CD4-positive, alpha-beta T cell treated with Interleukin-1 beta for 1 hour (primary cell): ENCODE data around the gene MAP2K5.

Source experiments
- DNase-seq, 2 donors: peaks; one replicate each; pipeline ENCODE4 v3.0.0-alpha.2; 2020 to 2022

The MAP2K5 gene

GRCh38 chr15:67521783-67522568 lies 20.5 kb upstream of the MAP2K5 start:
- DNase-seq = peak in 1 of 2 donors; percentile 25

DNA sequence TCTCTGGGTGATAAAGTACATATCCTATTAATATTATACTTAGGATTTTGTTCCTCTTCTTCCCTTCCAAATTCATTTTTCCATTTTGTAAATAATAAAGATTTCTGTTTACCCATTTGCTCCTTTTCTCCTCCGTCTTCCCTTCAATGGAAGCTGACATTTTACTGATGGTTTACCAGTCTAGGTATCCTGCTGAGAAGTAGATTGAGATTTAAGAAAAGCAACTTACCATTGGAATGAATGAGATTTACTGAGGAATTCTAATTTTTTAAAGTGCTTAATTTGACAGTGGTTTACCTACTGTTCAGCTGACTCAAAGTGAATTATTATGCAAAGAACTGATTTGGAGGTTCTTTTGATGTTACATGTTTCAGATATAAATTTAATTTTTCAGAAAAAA lies 19.2 kb upstream of the MAP2K5 start:
- no peak for DNase-seq

DNA sequence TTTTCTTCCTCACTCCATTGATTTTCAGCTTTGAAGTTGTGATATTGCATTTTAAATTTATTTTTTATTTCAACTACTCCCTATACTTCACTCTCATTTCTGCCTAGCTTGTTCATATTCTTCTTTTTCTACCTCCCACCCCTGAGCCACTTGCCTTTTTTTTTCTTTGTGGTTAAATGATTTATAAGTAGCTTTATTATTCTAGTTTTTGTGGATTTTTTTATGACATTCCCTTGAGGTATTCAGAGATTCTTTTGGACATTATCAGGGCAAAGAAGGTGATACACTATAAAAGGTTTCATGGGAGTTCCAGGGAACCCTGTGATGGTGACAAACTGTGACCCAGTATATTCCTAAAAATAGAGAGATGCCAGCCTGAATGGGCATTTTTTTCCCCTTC lies 18.3 kb upstream of the MAP2K5 start:
- no peak for DNase-seq

- DNase-seq = no peak
These were observed 14.0 kb upstream of the MAP2K5 start for GRCh38 chr15:67528513-67528912.

GRCh38 chr15:67531379-67531914 lies 11.1 kb upstream of the MAP2K5 start:
- no peak for DNase-seq

- no peak for DNase-seq
These were observed 8.6 kb upstream of the MAP2K5 start for GRCh38 chr15:67533873-67534272.

- no peak for DNase-seq
These were observed 8.1 kb upstream of the MAP2K5 start for GRCh38 chr15:67534360-67534759.

DNA sequence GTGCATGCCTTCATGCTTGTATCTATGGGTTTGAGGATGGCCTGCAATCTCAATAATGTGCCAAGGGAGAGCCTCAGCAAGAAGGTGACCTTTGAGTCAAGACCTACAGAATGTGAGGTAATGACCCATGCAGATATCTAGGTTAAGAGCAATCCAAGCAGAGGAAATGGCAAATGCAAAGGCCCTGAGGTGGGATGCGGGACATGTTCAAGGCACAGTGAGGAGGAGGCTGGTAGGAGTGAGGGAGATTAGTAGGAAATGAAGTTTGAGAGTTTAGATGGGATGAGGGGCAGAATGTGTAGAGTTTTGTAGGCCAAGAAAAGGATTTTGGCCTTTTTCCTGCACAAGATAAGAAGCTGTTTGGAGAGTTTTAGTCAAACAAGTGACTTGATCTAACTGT lies 4.7 kb upstream of the MAP2K5 start:
- no peak for DNase-seq

GRCh38 chr15:67543348-67543718 lies 830 bp downstream of the MAP2K5 start:
- DNase-seq = no peak

- no peak for DNase-seq
These were observed 2.0 kb downstream of the MAP2K5 start for GRCh38 chr15:67544475-67544874.

DNA sequence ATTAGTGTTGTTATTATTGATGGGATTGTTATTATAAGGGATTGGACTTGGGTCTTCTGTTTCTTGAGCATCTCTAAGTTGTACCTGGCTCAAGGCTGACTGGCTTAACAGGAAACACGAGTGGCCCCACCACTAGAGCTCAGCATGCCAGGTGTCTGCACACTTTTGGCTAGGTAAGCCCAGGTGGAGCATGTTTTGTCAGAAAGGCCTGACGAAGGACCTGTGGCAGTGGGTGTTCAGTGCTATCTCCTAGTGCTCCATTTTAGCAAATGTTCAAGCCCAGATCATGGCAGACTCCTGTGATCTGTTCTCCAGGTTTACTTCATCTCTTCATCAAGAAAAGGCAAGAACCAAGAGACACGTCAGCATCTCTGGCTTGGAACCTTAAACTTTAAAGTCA lies 3.4 kb downstream of the MAP2K5 start:
- DNase-seq = no peak

GRCh38 chr15:67547064-67547463 lies 4.6 kb downstream of the MAP2K5 start:
- no peak for DNase-seq

DNA sequence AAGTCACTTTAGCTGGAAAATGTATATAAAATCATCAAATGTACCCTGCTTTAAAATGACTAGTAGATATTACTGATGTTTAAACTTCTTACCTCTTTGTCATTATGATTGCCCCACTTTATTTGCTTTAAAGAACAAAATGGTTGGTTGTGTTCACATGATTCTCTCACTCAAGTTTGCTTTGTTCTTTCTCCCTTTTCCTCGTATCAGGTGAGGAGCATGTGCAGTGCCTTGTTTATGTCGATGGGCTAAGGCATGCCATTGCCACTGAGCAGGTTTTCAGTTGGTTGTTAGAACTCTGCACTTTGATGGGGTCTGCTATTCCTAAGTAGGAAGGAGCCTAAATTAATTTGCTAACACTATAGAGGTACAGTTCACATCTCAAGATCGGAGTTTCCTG lies 5.3 kb downstream of the MAP2K5 start:
- DNase-seq = no peak

GRCh38 chr15:67548236-67548852 lies 5.8 kb downstream of the MAP2K5 start:
- DNase-seq = no peak

DNA sequence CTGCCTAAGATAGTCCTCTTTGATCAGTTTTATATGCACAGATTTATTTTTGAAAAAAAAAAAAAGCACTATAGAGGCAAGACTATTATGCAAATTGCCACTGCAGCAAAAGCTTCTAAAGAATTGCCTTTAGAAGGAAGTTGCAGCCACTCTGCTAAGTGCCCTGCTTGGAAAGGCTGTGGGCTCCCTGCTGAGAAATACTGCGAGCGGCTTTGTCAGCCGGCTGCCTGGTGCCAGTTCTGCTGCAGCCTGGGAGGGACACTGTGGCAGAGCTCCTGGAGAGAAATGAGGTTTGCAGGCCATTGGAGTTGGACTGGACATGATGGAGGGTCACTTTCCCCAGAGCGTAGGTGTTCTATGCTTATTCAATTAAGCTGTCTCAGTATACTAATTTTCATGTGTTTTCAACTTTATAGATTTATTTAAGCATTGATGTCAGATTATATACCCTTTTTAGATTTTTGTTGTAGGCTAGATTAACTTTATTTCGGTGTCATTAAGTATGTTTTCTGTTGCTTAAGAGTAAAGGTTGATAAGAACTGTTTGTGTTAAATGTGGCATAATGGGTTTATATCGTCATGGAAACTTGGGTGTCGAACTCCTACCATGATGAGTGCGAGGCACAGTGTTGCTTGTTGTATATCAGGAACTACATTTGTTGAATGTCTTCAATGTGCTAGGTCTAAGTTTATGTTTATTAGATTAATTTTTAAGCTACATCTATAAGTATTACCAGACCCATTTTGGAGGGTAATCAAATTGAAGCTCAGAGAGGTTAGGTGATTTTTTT lies 6.6 kb downstream of the MAP2K5 start:
- DNase-seq = no peak

- no peak for DNase-seq
These were observed 7.2 kb downstream of the MAP2K5 start for GRCh38 chr15:67549736-67550135.

DNA sequence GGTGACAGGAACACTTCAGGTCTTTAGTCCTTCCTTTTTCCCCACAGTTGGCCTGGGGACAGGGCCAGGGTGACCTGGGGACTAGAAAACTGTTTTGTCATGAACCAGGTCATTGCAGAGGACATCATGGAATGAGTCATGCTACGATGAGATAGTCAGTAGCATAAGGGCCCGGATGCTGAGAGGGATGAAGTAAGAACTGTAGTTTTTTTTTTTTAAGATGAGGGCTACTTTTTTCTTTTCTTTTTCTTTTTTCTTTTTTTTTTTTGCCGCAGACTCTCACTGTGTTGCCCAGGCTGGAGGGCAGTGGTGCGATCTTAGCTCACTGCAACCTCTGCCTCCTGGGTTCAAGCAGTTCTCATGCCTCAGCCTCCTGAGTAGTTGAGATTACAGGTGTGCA lies 8.0 kb downstream of the MAP2K5 start:
- no peak for DNase-seq

GRCh38 chr15:67551207-67551743 lies 8.8 kb downstream of the MAP2K5 start:
- no peak for DNase-seq

DNA sequence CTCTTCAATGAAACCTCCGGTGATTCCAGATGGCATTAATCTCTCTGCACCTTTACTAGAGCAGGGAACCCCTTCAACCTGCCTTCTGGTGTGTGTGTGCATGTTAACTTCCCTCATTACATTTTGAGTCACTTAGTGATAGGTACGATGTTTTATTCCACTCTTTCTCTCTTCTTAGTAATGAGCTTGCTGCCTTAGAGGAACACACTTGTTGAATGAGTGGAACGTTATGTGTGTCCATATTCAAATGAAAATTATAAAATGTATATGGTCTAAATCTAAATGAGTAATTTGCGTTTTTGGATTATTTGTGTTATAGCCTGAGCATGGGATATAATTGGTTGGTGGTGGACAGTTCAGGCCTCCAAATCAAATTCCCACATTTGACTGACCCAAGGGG lies 12.1 kb downstream of the MAP2K5 start:
- no peak for DNase-seq

- DNase-seq = no peak
These were observed 14.6 kb downstream of the MAP2K5 start for GRCh38 chr15:67556976-67557570.

GRCh38 chr15:67558502-67558901 lies 16.0 kb downstream of the MAP2K5 start:
- no peak for DNase-seq

GRCh38 chr15:67559158-67559557 lies 16.7 kb downstream of the MAP2K5 start:
- no peak for DNase-seq

DNA sequence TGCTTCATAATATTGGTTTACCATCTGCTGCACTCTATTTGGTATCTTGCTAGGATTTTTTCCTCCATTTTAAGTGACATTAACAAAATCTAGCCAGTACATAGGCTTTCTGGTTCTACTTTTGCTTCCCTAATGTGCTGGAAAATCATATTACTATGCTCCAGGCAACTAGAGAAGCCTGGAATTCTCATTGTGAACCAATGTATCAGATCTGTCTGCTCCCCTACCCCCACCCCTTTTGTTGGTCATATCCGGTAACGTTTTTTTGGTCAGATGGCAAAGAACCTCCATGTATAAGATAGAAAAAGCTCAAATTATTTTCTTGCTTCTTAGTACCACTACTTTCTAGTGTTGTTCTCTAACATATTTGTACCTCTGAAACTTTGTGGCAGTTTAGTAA lies 17.1 kb downstream of the MAP2K5 start:
- no peak for DNase-seq
